HCT116 (cell line): ENCODE results near the gene PHF13. TPM values are rescaled to one million over a fixed set of nuclear protein-coding genes. Genes with fewer than 3 reads are reported as not detected.

Source experiments
- ATAC-seq: fragments of 200-7000 bp; cut with Tn5 transposase; 2 replicates; pipeline ENCODE4 v1.9.1; 2020; ENCODE audit warnings: mild to moderate bottlenecking, moderate library complexity
- BruUV-seq: library from RNA; stranded (reverse); fragments of 400-500 nt; replicated peaks from 2 replicates; lab custom pipeline; 2021; lab: Mats Ljungman, UMichigan
- CTCF ChIA-PET: fragments of 300-600 bp; sonication (Branson Sonifier 250); formaldehyde crosslinking; loops from one replicate; lab custom pipeline; 2021; ENCODE audit warnings: antibody characterized with exemption; lab: Charles Lee
- POLR2A ChIA-PET: fragments of 300-600, 350-600 bp; sonication (Branson Sonifier 250); formaldehyde crosslinking; loops from one replicate; lab custom pipeline; 2021; ENCODE audit warnings: antibody characterized with exemption; lab: Charles Lee
- RAD21 ChIA-PET, 2 experiments: fragments of 300-600 bp; sonication (Branson Sonifier 250); formaldehyde crosslinking; loops; one replicate each; lab custom pipeline; 2023; ENCODE audit warnings: low total read pairs in 2 of 2; ENCODE audit not compliant: uncharacterized antibody in 2 of 2, unreplicated experiment in 2 of 2, low non-redundant PET in 1 of 2; lab: Charles Lee
- DNase-seq: peaks from one replicate; pipeline ENCODE4 v3.0.0-alpha.2; 2010; ENCODE audit warnings: low read depth, low spot score
- H2AFZ ChIP-seq: fragments of 200-600 bp; shearing (Covaris generic), sonication (generic); 2 replicates; pipeline ENCODE4 v1.6.1; 2017; ENCODE audit warnings: low read depth, mixed run types, mixed read lengths, antibody characterized with exemption, low read length; ENCODE audit not compliant: poor library complexity, severe bottlenecking
- H3K27ac ChIP-seq: 2 replicates; pipeline ENCODE4 v1.5.1; 2012; ENCODE audit warnings: low read depth, low read length
- H3K27me3 ChIP-seq: fragments of 200-600 bp; sonication (generic); 2 replicates; pipeline ENCODE4 v1.6.1; 2016; ENCODE audit warnings: mixed run types, low read length, mixed read lengths; ENCODE audit not compliant: insufficient read depth
- H3K36me3 ChIP-seq, 2 experiments: fragments of 200-500 bp in 1 of 2; fragments of 200-600 bp in 1 of 2; sonication (Bioruptor generic) in 1 of 2; sonication (generic) in 1 of 2; 2 replicates each; pipeline versions ENCODE4 v1.5.1 to v1.6.1; 2014 to 2016; ENCODE audit warnings: low read length in 2 of 2, inconsistent platforms in 1 of 2, mixed read lengths in 1 of 2, mixed run types in 1 of 2; ENCODE audit not compliant: insufficient read depth in 2 of 2, control insufficient read depth in 1 of 2
- H3K4me1 ChIP-seq, 2 experiments: fragments of 200-600 bp in 1 of 2; sonication (generic) in 1 of 2; 2 replicates each; pipeline versions ENCODE4 v1.5.1 to v1.6.1; 2012 to 2017; ENCODE audit warnings: low read length in 2 of 2, inconsistent platforms in 1 of 2, mild to moderate bottlenecking in 1 of 2, mixed read lengths in 1 of 2, mixed run types in 1 of 2, moderate library complexity in 1 of 2; ENCODE audit not compliant: insufficient read depth in 2 of 2, control insufficient read depth in 1 of 2
- H3K4me2 ChIP-seq: fragments of 200-600 bp; sonication (generic); 2 replicates; pipeline ENCODE4 v1.6.1; 2017; ENCODE audit warnings: mixed run types, low read length, mixed read lengths
- H3K4me3 ChIP-seq, 2 experiments: fragments of 200-600 bp in 1 of 2; sonication (generic) in 1 of 2; replicated peaks in 1 of 2; 2 replicates each; pipeline ENCODE4 v1.5.1; 2011 to 2016; ENCODE audit warnings: low read length in 2 of 2, control low read depth in 1 of 2, low read depth in 1 of 2, mild to moderate bottlenecking in 1 of 2, mixed read lengths in 1 of 2, mixed run types in 1 of 2
- H3K79me2 ChIP-seq: fragments of 200-600 bp; sonication (generic); 2 replicates; pipeline ENCODE4 v1.6.1; 2017; ENCODE audit warnings: mild to moderate bottlenecking, mixed run types, low read length, moderate library complexity, mixed read lengths; ENCODE audit not compliant: insufficient read depth
- H3K9ac ChIP-seq: fragments of 200-600 bp; sonication (generic); 2 replicates; pipeline ENCODE4 v1.6.1; 2016; ENCODE audit warnings: low read length, mixed read lengths
- H3K9me2 ChIP-seq: fragments of 200-600 bp; sonication (generic), shearing (Covaris generic); 2 replicates; pipeline ENCODE4 v1.6.1; 2017; ENCODE audit warnings: mixed run types, mild to moderate bottlenecking, moderate library complexity; ENCODE audit not compliant: insufficient read depth
- H3K9me3 ChIP-seq, 2 experiments: fragments of 200-500 bp in 1 of 2; fragments of 200-600 bp in 1 of 2; sonication (Bioruptor generic) in 1 of 2; sonication (generic) in 1 of 2; 2 replicates each; pipeline ENCODE4 v1.6.1; 2014 to 2017; ENCODE audit warnings: low read length in 2 of 2, mixed read lengths in 2 of 2, inconsistent platforms in 1 of 2, low read depth in 1 of 2, mild to moderate bottlenecking in 1 of 2, mixed run types in 1 of 2, moderate library complexity in 1 of 2; ENCODE audit not compliant: control insufficient read depth in 1 of 2, insufficient read depth in 1 of 2
- H4K20me1 ChIP-seq: fragments of 200-600 bp; sonication (generic), shearing (Covaris generic); 2 replicates; pipeline ENCODE4 v1.6.1; 2017; ENCODE audit warnings: mixed run types, mild to moderate bottlenecking, moderate library complexity; ENCODE audit not compliant: insufficient read depth
- ATF3 ChIP-seq: IDR thresholded peaks from 2 replicates; pipeline ENCODE4 v1.6.1; 2012
- CEBPB ChIP-seq: IDR thresholded peaks from 2 replicates; pipeline ENCODE4 v1.6.1; 2012; ENCODE audit warnings: low read depth
- EGR1 ChIP-seq: IDR thresholded peaks from 2 replicates; pipeline ENCODE4 v1.6.1; 2012; ENCODE audit warnings: low read depth
- EZH2 ChIP-seq: fragments of 200-600 bp; sonication (generic); IDR thresholded peaks from 2 replicates; pipeline ENCODE4 v1.6.1; 2017; ENCODE audit warnings: antibody characterized with exemption, mixed run types
- EZH2phosphoT487 ChIP-seq: fragments of 200-600 bp; IDR thresholded peaks from 2 replicates; pipeline ENCODE4 v1.6.1; 2018; ENCODE audit warnings: antibody characterized with exemption, borderline replicate concordance
- JUND ChIP-seq: IDR thresholded peaks from 2 replicates; pipeline ENCODE4 v1.6.1; 2012
- POLR2A ChIP-seq: IDR thresholded peaks from 2 replicates; pipeline ENCODE4 v1.7.0; 2011; ENCODE audit warnings: borderline replicate concordance; ENCODE audit not compliant: insufficient read depth, insufficient read length; ENCODE audit errors: extremely low read depth
- POLR2AphosphoS5 ChIP-seq: IDR thresholded peaks from 2 replicates; pipeline ENCODE4 v1.6.1; 2011; ENCODE audit warnings: mild to moderate bottlenecking, low read depth, low read length, moderate library complexity
- RAD21 ChIP-seq: IDR thresholded peaks from 2 replicates; pipeline ENCODE4 v1.6.1; 2012; ENCODE audit warnings: low read depth, mild to moderate bottlenecking
- REST ChIP-seq: IDR thresholded peaks from 2 replicates; pipeline ENCODE4 v1.6.1; 2012; ENCODE audit warnings: low read depth
- SIN3A ChIP-seq: IDR thresholded peaks from 2 replicates; pipeline ENCODE4 v1.6.1; 2012; ENCODE audit warnings: low read depth
- SP1 ChIP-seq: IDR thresholded peaks from 2 replicates; pipeline ENCODE4 v1.6.1; 2012; ENCODE audit warnings: low read depth
- SRF ChIP-seq: IDR thresholded peaks from 2 replicates; pipeline ENCODE4 v1.6.1; 2012; ENCODE audit warnings: low read depth
- TCF7L2 ChIP-seq: IDR thresholded peaks from 2 replicates; pipeline ENCODE4 v1.7.0; 2011; ENCODE audit warnings: borderline replicate concordance, inconsistent platforms; ENCODE audit not compliant: insufficient read depth, insufficient read length; ENCODE audit errors: extremely low read depth
- YY1 ChIP-seq: IDR thresholded peaks from 2 replicates; pipeline ENCODE4 v1.6.1; 2011; ENCODE audit warnings: low read length, low read depth, moderate library complexity, mild to moderate bottlenecking; ENCODE audit not compliant: insufficient replicate concordance; ENCODE audit errors: extremely low read depth
- ZFX ChIP-seq: fragments of 450-650 bp; IDR thresholded peaks from 2 replicates; pipeline ENCODE4 v1.6.1; 2017
- ZNF274 ChIP-seq: fragments of 200-500 bp; sonication (Bioruptor generic); IDR thresholded peaks from 2 replicates; pipeline ENCODE4 v1.6.1; 2014; ENCODE audit warnings: mild to moderate bottlenecking, low read depth, low read length, inconsistent platforms
- intact Hi-C: fragments of 100-400 bp; cut with micrococcal nuclease; formaldehyde crosslinking; loops from 2 replicates; pipeline ENCODE4 v1.10.0; 2022
- total RNA-seq: library from RNA; stranded (reverse); gene quantifications from one replicate; pipeline ENCODE4 v1.2.1, GENCODE V29; 2021; ENCODE audit not compliant: unreplicated experiment
- TF ChIP-seq, protein P1 (sequence below): IDR thresholded peaks from 2 replicates; pipeline ENCODE4 v1.6.1; 2011; ENCODE audit warnings: mild to moderate bottlenecking, low read length, moderate library complexity; ENCODE audit not compliant: insufficient replicate concordance; ENCODE audit errors: extremely low read depth

Gene PHF13
- total RNA-seq, 1 experiment from 2014 or later, result 25.8 TPM

- ChIA-PET CTCF (no interaction called here), RAD21 (no interaction called here), POLR2A (no interaction called here)
- no TSS peak for BruUV-seq
- DNase-seq (no peak), ATAC-seq (no peak)
- Histone ChIP-seq H3K27me3 (no peaks in the 10 kb centered on the region), H3K4me1 (no peaks in the 10 kb centered on the region), H3K36me3 (peaks cover 27 to 76% of the 10 kb centered on the region in 2 experiments), H2AFZ (no peak overlapping the region), H3K9me2 (no peaks in the 10 kb centered on the region), H3K79me2 (peaks cover 64% of the 10 kb centered on the region), H3K4me2 (no peak overlapping the region), H3K9me3 (no peaks in the 10 kb centered on the region), H3K27ac (no peak overlapping the region), H3K9ac (no peak overlapping the region), H4K20me1 (peaks cover 9% of the 10 kb centered on the region; the same call in 1 of the 2 replicates), H3K4me3 (no peak overlapping the region)
- no peak for TF ChIP-seq RAD21
- no peak for TF ChIP-seq SIN3A
- no peak for TF ChIP-seq EZH2
- TF ChIP-seq YY1, result no peak
- no peak for TF ChIP-seq SRF
- no peak for TF ChIP-seq SP1
- no peak for TF ChIP-seq TCF7L2
- TF ChIP-seq POLR2AphosphoS5, result no peak
- TF ChIP-seq CEBPB, result no peak
- no peak for TF ChIP-seq EGR1
- no peak for TF ChIP-seq ATF3
- TF ChIP-seq REST, result no peak
- no peak for TF ChIP-seq JUND
- TF ChIP-seq, protein P1, sequence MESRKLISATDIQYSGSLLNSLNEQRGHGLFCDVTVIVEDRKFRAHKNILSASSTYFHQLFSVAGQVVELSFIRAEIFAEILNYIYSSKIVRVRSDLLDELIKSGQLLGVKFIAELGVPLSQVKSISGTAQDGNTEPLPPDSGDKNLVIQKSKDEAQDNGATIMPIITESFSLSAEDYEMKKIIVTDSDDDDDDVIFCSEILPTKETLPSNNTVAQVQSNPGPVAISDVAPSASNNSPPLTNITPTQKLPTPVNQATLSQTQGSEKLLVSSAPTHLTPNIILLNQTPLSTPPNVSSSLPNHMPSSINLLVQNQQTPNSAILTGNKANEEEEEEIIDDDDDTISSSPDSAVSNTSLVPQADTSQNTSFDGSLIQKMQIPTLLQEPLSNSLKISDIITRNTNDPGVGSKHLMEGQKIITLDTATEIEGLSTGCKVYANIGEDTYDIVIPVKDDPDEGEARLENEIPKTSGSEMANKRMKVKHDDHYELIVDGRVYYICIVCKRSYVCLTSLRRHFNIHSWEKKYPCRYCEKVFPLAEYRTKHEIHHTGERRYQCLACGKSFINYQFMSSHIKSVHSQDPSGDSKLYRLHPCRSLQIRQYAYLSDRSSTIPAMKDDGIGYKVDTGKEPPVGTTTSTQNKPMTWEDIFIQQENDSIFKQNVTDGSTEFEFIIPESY, result no peak
- no peak for TF ChIP-seq ZFX
- TF ChIP-seq ZNF274, result no peak
- no peak for TF ChIP-seq POLR2A
- no peak for TF ChIP-seq EZH2phosphoT487
- intact Hi-C loops, result no loop called here
Measured at GRCh38 chr1:6593810-6594209, 19.7 kb upstream of the PHF13 start.
